Cardiac septum (tissue), 1 donor: ENCODE measurements around the gene SPINK1. TPM values are rescaled to one million over a fixed set of nuclear protein-coding genes. Genes with fewer than 3 reads are reported as not detected.

Experiments used
- DNase-seq: peaks from one replicate; pipeline ENCODE4 v3.0.0-alpha.2; 2020; ENCODE audit warnings: low spot score
- intact Hi-C: fragments of 100-400 bp; cut with DNase I; formaldehyde crosslinking; loops from one replicate; pipeline ENCODE4 v1.14.0; 2022
- total RNA-seq: library from RNA; stranded (reverse); fragmentation: NEBNext Ultra II Directional; extraction: Animal tissue kit (Norgen Biotek cat#: 25700); gene quantifications from one replicate; pipeline ENCODE4 v1.2.1, GENCODE V29; 2021
- donor health status: DM: no; HTN: no; CAD: no.

Gene SPINK1
- total RNA-seq, 1 donor from 2014 or later, result 1.8 TPM

DNA sequence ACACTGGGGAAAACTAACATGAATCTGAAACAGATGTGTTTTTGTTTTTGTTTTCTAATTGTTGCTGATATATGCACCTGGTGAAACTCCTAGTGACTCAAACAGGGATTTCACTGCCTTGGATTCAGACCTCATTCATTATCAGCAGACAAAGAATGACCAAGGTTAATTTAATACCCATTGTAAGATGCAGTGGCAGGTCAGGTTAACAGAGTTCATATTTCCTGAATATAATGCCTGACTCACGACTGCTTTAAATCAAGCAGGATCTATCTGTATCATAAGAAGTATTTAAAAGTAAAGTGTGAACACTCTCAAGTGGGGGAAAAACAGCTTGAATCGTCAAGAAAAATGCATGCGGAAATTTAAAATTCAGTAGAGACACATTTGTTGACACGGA lies 54.5 kb downstream of the SPINK1 start:
- no peak for DNase-seq
- intact Hi-C loops, result no loop called here

Other genes with a start within 250 kb of the SPINK1 start
- 0.11 TPM for gene JAKMIP2, start 48.9 kb downstream of the SPINK1 start, total RNA-seq
- not detected for gene SCGB3A2, start 47.0 kb upstream of the SPINK1 start, total RNA-seq
- gene C5orf46, start 74.9 kb upstream of the SPINK1 start, total RNA-seq, result 13.0 TPM
- 0.16 TPM for gene SPINK5, start 232.3 kb upstream of the SPINK1 start, total RNA-seq